Panc1 (cell line): ENCODE results near the gene TUBB2B. TPM values are rescaled to one million over a fixed set of nuclear protein-coding genes. Genes with fewer than 3 reads are reported as not detected.

ENCODE experiments used
- ATAC-seq: fragments of 200-7000 bp; cut with Tn5 transposase; 2 replicates; pipeline ENCODE4 v1.9.1; 2020; ENCODE audit warnings: mild to moderate bottlenecking, moderate library complexity
- BruUV-seq: library from RNA; stranded (reverse); fragments of 400-500 nt; replicated peaks from 2 replicates; lab custom pipeline; 2021; lab: Mats Ljungman, UMichigan
- CTCF ChIA-PET: fragments of 300-600 bp; sonication (Branson Sonifier 250); formaldehyde crosslinking; loops from one replicate; lab custom pipeline; 2022; ENCODE audit warnings: antibody characterized with exemption; lab: Charles Lee
- POLR2A ChIA-PET: fragments of 300-600 bp; sonication (Branson Sonifier 250); formaldehyde crosslinking; loops from one replicate; lab custom pipeline; 2022; ENCODE audit warnings: antibody characterized with exemption; lab: Charles Lee
- DNase-seq: peaks from one replicate; pipeline ENCODE4 v3.0.0-alpha.2; 2010; ENCODE audit warnings: low read depth, low spot score
- H3K27ac ChIP-seq: 2 replicates; pipeline ENCODE4 v1.5.1; 2011; ENCODE audit warnings: mild to moderate bottlenecking, low read length, inconsistent platforms
- H3K27me3 ChIP-seq: fragments of 200-500 bp; sonication (Bioruptor generic); 2 replicates; pipeline ENCODE4 v1.6.0; 2014; ENCODE audit warnings: low read length, inconsistent platforms; ENCODE audit not compliant: control insufficient read depth, insufficient read depth
- H3K36me3 ChIP-seq: fragments of 200-500 bp; sonication (Bioruptor generic); 2 replicates; pipeline ENCODE4 v1.5.1; 2014; ENCODE audit warnings: inconsistent platforms, mild to moderate bottlenecking, low read length, moderate library complexity; ENCODE audit not compliant: control insufficient read depth, insufficient read depth
- H3K4me1 ChIP-seq: 2 replicates; pipeline ENCODE4 v1.5.1; 2011; ENCODE audit warnings: inconsistent platforms, mild to moderate bottlenecking, low read length, moderate library complexity; ENCODE audit not compliant: control insufficient read depth, insufficient read depth
- H3K4me3 ChIP-seq, 2 experiments: 2 replicates each; pipeline ENCODE4 v1.5.1; 2011 to 2012; ENCODE audit warnings: low read depth in 2 of 2, low read length in 2 of 2, mild to moderate bottlenecking in 2 of 2, inconsistent platforms in 1 of 2, moderate library complexity in 1 of 2
- H3K9me3 ChIP-seq: fragments of 200-500 bp; sonication (Bioruptor generic); 2 replicates; pipeline ENCODE4 v1.5.1; 2014; ENCODE audit warnings: low read depth, mild to moderate bottlenecking, inconsistent platforms, low read length, moderate library complexity; ENCODE audit not compliant: control insufficient read depth, insufficient read depth
- POLR2AphosphoS5 ChIP-seq: IDR thresholded peaks from 2 replicates; pipeline ENCODE4 v1.6.1; 2012; ENCODE audit warnings: mild to moderate bottlenecking, low read depth, low read length, moderate library complexity
- SIN3A ChIP-seq: IDR thresholded peaks from 2 replicates; pipeline ENCODE4 v1.6.1; 2012; ENCODE audit warnings: low read depth, mild to moderate bottlenecking, low read length, moderate library complexity, borderline replicate concordance; ENCODE audit not compliant: insufficient read depth
- TCF7L2 ChIP-seq: IDR thresholded peaks from 2 replicates; pipeline ENCODE4 v1.6.1; 2011; ENCODE audit warnings: mild to moderate bottlenecking, low read depth, low read length, inconsistent platforms
- in situ Hi-C: cut with HindIII; loops from 2 replicates; pipeline ENCODE4 v1.10.0; 2016; ENCODE audit warnings: low sequenced_read_pairs, low pct_unique_long_range_greater_than_20kb
- intact Hi-C: fragments of 100-400 bp; cut with micrococcal nuclease; formaldehyde crosslinking; loops from one replicate; pipeline ENCODE4 v1.10.0; 2022; ENCODE audit not compliant: unreplicated experiment
- total RNA-seq: library from RNA; stranded (reverse); gene quantifications from one replicate; pipeline ENCODE4 v1.2.1, GENCODE V29; 2021; ENCODE audit not compliant: unreplicated experiment
- TF ChIP-seq, protein P1 (sequence below): fragments of 450-650 bp; IDR thresholded peaks from 2 replicates; pipeline ENCODE4 v1.5.1; 2017; ENCODE audit warnings: mild to moderate bottlenecking
- TF ChIP-seq, protein P2 (sequence below), 2 experiments: IDR thresholded peaks; 2 replicates each; pipeline ENCODE4 v1.6.1; 2011 to 2012; ENCODE audit warnings: low read depth in 2 of 2, control low read depth in 1 of 2, low read length in 1 of 2, mild to moderate bottlenecking in 1 of 2, moderate library complexity in 1 of 2; ENCODE audit not compliant: insufficient read depth in 1 of 2

TUBB2B gene
- total RNA-seq, 1 experiment from 2014 or later = 22.7 TPM

DNA sequence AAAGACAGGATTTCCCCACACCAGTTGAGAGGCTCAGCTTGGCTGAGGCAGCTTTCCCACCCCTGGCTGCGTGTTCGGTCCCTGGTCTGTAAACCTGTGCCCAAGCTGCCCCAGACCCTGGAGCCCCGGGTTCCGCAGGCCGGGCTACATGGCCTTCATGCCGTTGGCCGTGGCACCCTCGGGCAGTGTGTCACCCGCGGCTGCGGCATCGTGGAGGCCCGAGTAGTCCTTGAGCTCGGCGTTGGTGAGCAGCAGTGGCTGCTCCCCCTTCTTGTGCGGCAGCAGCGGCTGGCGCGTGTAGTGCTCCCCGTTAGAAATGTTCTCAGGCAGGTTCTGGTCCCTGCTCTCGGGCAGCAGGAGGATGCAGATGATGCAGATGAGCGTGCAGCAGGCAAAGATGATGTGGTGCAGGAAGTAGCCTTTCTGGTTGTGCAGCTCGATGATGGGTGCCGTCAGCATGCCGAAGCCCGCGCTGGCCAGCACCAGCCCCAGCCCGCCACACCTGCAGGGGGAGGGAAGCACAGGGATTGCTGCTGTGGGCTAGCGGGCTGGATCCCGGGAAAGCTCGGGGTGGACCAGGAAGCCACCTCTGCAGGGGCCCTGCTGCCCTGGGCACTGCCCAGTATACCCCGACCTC is 45.6 kb upstream of the TUBB2B start:
- ChIA-PET CTCF (no interaction called here), POLR2A (no interaction called here)
- H3K4me1 ChIP-seq = no peaks in the 10 kb centered on the region
- intact Hi-C loops = no loop called here
- no peak overlapping the region for H3K27ac ChIP-seq
- DNase-seq = no peak
- no peak for ATAC-seq
- no peak overlapping the region for H3K4me3 ChIP-seq
- H3K27me3 ChIP-seq = no peaks in the 10 kb centered on the region
- TF ChIP-seq, protein P1, sequence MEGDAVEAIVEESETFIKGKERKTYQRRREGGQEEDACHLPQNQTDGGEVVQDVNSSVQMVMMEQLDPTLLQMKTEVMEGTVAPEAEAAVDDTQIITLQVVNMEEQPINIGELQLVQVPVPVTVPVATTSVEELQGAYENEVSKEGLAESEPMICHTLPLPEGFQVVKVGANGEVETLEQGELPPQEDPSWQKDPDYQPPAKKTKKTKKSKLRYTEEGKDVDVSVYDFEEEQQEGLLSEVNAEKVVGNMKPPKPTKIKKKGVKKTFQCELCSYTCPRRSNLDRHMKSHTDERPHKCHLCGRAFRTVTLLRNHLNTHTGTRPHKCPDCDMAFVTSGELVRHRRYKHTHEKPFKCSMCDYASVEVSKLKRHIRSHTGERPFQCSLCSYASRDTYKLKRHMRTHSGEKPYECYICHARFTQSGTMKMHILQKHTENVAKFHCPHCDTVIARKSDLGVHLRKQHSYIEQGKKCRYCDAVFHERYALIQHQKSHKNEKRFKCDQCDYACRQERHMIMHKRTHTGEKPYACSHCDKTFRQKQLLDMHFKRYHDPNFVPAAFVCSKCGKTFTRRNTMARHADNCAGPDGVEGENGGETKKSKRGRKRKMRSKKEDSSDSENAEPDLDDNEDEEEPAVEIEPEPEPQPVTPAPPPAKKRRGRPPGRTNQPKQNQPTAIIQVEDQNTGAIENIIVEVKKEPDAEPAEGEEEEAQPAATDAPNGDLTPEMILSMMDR = no peak
- TF ChIP-seq SIN3A = no peak
- TF ChIP-seq POLR2AphosphoS5 = no peak
- TF ChIP-seq TCF7L2 = no peak
- TF ChIP-seq, protein P2, sequence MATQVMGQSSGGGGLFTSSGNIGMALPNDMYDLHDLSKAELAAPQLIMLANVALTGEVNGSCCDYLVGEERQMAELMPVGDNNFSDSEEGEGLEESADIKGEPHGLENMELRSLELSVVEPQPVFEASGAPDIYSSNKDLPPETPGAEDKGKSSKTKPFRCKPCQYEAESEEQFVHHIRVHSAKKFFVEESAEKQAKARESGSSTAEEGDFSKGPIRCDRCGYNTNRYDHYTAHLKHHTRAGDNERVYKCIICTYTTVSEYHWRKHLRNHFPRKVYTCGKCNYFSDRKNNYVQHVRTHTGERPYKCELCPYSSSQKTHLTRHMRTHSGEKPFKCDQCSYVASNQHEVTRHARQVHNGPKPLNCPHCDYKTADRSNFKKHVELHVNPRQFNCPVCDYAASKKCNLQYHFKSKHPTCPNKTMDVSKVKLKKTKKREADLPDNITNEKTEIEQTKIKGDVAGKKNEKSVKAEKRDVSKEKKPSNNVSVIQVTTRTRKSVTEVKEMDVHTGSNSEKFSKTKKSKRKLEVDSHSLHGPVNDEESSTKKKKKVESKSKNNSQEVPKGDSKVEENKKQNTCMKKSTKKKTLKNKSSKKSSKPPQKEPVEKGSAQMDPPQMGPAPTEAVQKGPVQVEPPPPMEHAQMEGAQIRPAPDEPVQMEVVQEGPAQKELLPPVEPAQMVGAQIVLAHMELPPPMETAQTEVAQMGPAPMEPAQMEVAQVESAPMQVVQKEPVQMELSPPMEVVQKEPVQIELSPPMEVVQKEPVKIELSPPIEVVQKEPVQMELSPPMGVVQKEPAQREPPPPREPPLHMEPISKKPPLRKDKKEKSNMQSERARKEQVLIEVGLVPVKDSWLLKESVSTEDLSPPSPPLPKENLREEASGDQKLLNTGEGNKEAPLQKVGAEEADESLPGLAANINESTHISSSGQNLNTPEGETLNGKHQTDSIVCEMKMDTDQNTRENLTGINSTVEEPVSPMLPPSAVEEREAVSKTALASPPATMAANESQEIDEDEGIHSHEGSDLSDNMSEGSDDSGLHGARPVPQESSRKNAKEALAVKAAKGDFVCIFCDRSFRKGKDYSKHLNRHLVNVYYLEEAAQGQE (IDR thresholded peaks at IDR 0.05; ENCODE audit: insufficient read depth in 1 of 2, low read depth in 2 of 2, low read length in 1 of 2) = no peak
- in situ Hi-C loops = no loop called here
- BruUV-seq = no TSS peak
- no peaks in the 10 kb centered on the region for H3K9me3 ChIP-seq
- peaks cover 4% of the 10 kb centered on the region; the same call in 1 of the 2 replicates for H3K36me3 ChIP-seq

DNA sequence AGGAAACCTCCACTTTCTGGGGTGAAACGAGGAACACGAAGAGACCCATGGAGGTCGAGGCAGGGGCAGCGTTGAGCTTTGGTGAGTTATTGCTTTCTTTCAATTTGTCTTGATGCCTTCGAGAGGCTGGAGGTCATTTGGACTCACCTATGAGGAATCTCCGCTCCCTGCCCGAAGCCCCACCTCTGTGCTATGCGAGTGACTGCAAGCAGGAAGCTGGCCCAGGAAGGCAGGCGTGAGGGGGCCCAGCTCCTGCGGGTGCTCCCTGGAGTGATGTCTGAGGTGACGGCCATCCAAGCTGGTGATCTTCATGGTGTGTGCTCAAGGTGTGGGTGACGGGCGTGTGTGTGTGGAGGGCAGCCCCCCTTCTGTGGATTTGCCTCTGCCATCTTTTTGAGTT is 44.3 kb upstream of the TUBB2B start:
- ATAC-seq = 0 out of 2 replicates have a peak, but pooled peaks have one; percentile 19
- no peak for DNase-seq
- ChIA-PET CTCF (no interaction called here), POLR2A (interaction anchor here (0.5 kb wide), 1 partner anchor 128 kb away, joined by 3 read pairs; no protein-coding TSS in a partner anchor)
- intact Hi-C loops (no loop called here), in situ Hi-C loops (no loop called here)
- Histone ChIP-seq H3K36me3 (peaks cover 4% of the 10 kb centered on the region; the same call in 1 of the 2 replicates), H3K27me3 (no peaks in the 10 kb centered on the region), H3K9me3 (no peaks in the 10 kb centered on the region), H3K27ac (no peak overlapping the region), H3K4me3 (no peak overlapping the region), H3K4me1 (no peaks in the 10 kb centered on the region)
- TF ChIP-seq SIN3A (no peak), POLR2AphosphoS5 (no peak), TCF7L2 (no peak)
- TF ChIP-seq, protein P1 = no peak
- TF ChIP-seq, protein P2 (IDR thresholded peaks at IDR 0.05; ENCODE audit: insufficient read depth in 1 of 2, low read depth in 2 of 2, low read length in 1 of 2) = no peak
- BruUV-seq = no TSS peak
